ENCODE data around the gene WDR45B. TPM values are rescaled to one million over a fixed set of nuclear protein-coding genes. Genes with fewer than 3 reads are reported as not detected.

WDR45B gene
- polyA plus RNA-seq, 1 experiment: 141 TPM

DNA sequence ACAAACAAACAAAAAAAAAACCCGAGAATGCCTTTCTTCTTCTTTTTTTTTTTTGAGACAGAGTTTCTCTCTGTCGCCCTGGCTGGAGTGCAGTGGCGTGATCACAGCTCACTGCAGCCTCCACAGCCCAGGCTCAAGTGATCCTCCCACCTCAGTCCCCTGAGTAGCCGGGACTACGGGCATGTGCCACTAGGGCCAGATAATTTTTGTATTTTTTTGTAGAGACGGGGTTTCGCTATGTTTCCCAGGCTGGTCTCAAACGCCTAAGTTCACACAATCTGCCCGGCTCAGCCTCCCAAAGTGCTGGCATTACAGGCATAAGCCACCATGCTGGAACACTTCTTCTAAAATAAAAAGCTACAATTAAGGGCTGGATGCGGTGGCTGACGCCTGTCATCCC, 17.0 kb upstream of the WDR45B start:
- no peak overlapping the region for H3K4me3 ChIP-seq (ENCODE audit: low read depth, low read length)
- CTCF ChIA-PET: no interaction called here
- POLR2A ChIA-PET: no interaction called here
- no peaks in the 10 kb centered on the region for H3K36me3 ChIP-seq (ENCODE audit: control insufficient read depth, insufficient read depth, low read length)
- DNase-seq (ENCODE audit: low read depth): no peak
- TF ChIP-seq, protein P1, sequence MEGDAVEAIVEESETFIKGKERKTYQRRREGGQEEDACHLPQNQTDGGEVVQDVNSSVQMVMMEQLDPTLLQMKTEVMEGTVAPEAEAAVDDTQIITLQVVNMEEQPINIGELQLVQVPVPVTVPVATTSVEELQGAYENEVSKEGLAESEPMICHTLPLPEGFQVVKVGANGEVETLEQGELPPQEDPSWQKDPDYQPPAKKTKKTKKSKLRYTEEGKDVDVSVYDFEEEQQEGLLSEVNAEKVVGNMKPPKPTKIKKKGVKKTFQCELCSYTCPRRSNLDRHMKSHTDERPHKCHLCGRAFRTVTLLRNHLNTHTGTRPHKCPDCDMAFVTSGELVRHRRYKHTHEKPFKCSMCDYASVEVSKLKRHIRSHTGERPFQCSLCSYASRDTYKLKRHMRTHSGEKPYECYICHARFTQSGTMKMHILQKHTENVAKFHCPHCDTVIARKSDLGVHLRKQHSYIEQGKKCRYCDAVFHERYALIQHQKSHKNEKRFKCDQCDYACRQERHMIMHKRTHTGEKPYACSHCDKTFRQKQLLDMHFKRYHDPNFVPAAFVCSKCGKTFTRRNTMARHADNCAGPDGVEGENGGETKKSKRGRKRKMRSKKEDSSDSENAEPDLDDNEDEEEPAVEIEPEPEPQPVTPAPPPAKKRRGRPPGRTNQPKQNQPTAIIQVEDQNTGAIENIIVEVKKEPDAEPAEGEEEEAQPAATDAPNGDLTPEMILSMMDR (IDR thresholded peaks at IDR 0.05; ENCODE audit: insufficient read depth, low read depth, low read length): no peak
- H3K27me3 ChIP-seq (ENCODE audit: control insufficient read depth, insufficient read depth, low read length): no peaks in the 10 kb centered on the region

- TF ChIP-seq, protein P1 (IDR thresholded peaks at IDR 0.05; ENCODE audit: insufficient read depth, low read depth, low read length): no peak
- ChIA-PET CTCF (no interaction called here), POLR2A (no interaction called here)
- no peaks in the 10 kb centered on the region for H3K27me3 ChIP-seq (ENCODE audit: control insufficient read depth, insufficient read depth, low read length)
- no peaks in the 10 kb centered on the region for H3K36me3 ChIP-seq (ENCODE audit: control insufficient read depth, insufficient read depth, low read length)
- no peak for DNase-seq (ENCODE audit: low read depth)
- no peak overlapping the region for H3K4me3 ChIP-seq (ENCODE audit: low read depth, low read length)
These were observed 16.5 kb upstream of the WDR45B start for GRCh38 chr17:82664701-82665182.

GRCh38 chr17:82664276-82664575, 16.0 kb upstream of the WDR45B start:
- CTCF ChIA-PET: interaction anchor here (0.6 kb wide), 1 partner anchor 117 kb away, joined by 3 read pairs; no protein-coding TSS in a partner anchor

DNA sequence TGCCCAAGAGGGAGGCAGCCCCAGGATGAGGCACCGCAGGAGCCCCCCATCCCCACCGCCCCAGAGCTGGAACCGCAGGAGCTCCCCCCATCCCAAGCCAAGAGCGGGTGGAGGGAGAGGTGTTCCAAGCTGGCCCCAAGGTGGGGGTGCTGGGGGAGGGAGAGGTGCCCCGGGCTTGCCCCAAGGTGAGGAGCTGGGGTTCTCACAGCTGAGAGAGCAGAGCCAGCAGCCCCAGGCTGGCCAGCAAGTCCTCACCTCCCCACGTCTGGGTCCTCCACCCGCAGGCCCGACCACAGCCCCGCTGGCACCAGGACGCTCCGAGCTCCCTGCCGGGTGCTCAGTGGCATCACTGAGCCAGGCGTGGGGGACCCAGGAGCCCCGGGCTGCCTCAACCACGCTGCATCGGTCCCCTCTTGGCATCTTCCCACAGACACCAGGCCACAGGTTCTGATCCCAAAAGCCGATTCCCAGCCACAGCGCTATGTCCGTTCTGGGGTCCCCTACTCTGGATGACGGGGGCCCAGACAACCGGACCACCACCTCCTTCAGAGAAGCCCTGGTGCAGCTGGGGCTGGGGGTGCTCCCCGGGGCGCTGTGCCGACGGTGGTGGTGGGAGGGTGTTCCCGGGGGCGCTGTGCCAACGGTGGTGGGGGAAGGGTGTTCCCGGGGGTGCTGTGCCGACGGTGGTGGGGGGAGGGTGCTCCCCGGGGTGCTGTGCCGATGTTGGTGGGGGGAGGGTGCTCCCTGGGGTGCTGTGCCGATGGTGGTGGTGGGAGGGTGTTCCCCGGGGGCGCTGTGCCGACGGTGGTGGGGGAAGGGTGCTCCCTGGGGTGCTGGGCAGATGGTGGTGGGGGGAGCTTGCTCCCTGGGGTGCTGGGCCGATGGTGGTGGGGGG, 15.4 kb upstream of the WDR45B start:
- Histone ChIP-seq H3K27me3 (ENCODE audit: control insufficient read depth, insufficient read depth, low read length) (no peaks in the 10 kb centered on the region), H3K36me3 (ENCODE audit: control insufficient read depth, insufficient read depth, low read length) (0 out of 2 replicates have a peak, but pooled peaks cover 2% of the 10 kb centered on the region), H3K4me3 (ENCODE audit: low read depth, low read length) (no peak overlapping the region)
- CTCF ChIA-PET: interaction anchor here (0.6 kb wide), 1 partner anchor 118 kb away, joined by 3 read pairs; no protein-coding TSS in a partner anchor
- POLR2A ChIA-PET: no interaction called here
- no peak for DNase-seq (ENCODE audit: low read depth)
- TF ChIP-seq, protein P1 (IDR thresholded peaks at IDR 0.05; ENCODE audit: insufficient read depth, low read depth, low read length): no peak

More at GRCh38 chr17:82664276-82664575, 16.0 kb upstream of the WDR45B start:
- H3K27me3 ChIP-seq (ENCODE audit: control insufficient read depth, insufficient read depth, low read length): no peaks in the 10 kb centered on the region
- H3K4me3 ChIP-seq (ENCODE audit: low read depth, low read length): no peak overlapping the region
- POLR2A ChIA-PET: no interaction called here
- H3K36me3 ChIP-seq (ENCODE audit: control insufficient read depth, insufficient read depth, low read length): no peaks in the 10 kb centered on the region
- DNase-seq (ENCODE audit: low read depth): no peak
- TF ChIP-seq, protein P1 (IDR thresholded peaks at IDR 0.05; ENCODE audit: insufficient read depth, low read depth, low read length): no peak

GRCh38 chr17:82662711-82663261, 14.5 kb upstream of the WDR45B start:
- Histone ChIP-seq H3K27me3 (ENCODE audit: control insufficient read depth, insufficient read depth, low read length) (no peaks in the 10 kb centered on the region), H3K36me3 (ENCODE audit: control insufficient read depth, insufficient read depth, low read length) (0 out of 2 replicates have a peak, but pooled peaks cover 2% of the 10 kb centered on the region), H3K4me3 (ENCODE audit: low read depth, low read length) (no peak overlapping the region)
- TF ChIP-seq, protein P1 (IDR thresholded peaks at IDR 0.05; ENCODE audit: insufficient read depth, low read depth, low read length): no peak
- POLR2A ChIA-PET: no interaction called here
- CTCF ChIA-PET: no interaction called here
- no peak for DNase-seq (ENCODE audit: low read depth)

Data from BJ (cell line).